Fibroblast of gingiva (primary cell): ENCODE results near the gene MED9.

ENCODE experiments used
- DNase-seq: peaks from one replicate; pipeline ENCODE4 v3.0.0-alpha.2; 2011; ENCODE audit warnings: low read depth

The MED9 gene

GRCh38 chr17:17505151-17505550 lies 28.4 kb downstream of the MED9 start:
- no peak for DNase-seq

- DNase-seq = no peak
Measured at GRCh38 chr17:17505610-17506171, 28.9 kb downstream of the MED9 start.

- DNase-seq = no peak
Measured at GRCh38 chr17:17506181-17506741, 29.5 kb downstream of the MED9 start.

GRCh38 chr17:17506893-17507464 lies 30.2 kb downstream of the MED9 start:
- DNase-seq = no peak

- DNase-seq = no peak
Measured at GRCh38 chr17:17507465-17508011, 30.7 kb downstream of the MED9 start.

GRCh38 chr17:17508019-17508535 lies 31.3 kb downstream of the MED9 start:
- DNase-seq = no peak

GRCh38 chr17:17508646-17509591 lies 32.1 kb downstream of the MED9 start:
- DNase-seq = no peak

GRCh38 chr17:17509601-17510425 lies 33.0 kb downstream of the MED9 start:
- no peak for DNase-seq

- no peak for DNase-seq
Measured at GRCh38 chr17:17510456-17511292, 33.9 kb downstream of the MED9 start.

- no peak for DNase-seq
Measured at GRCh38 chr17:17511293-17511741, 34.5 kb downstream of the MED9 start.

- peak; percentile 81 for DNase-seq
Measured at GRCh38 chr17:17511881-17512858, 35.4 kb downstream of the MED9 start.

- DNase-seq = no peak
Measured at GRCh38 chr17:17512866-17513265, 36.1 kb downstream of the MED9 start.

- no peak for DNase-seq
Measured at GRCh38 chr17:17513626-17514025, 36.8 kb downstream of the MED9 start.

- no peak for DNase-seq
Measured at GRCh38 chr17:17514361-17514992, 37.7 kb downstream of the MED9 start.

GRCh38 chr17:17514993-17515933 lies 38.5 kb downstream of the MED9 start:
- peak; percentile 87 for DNase-seq

- peak; percentile 79 for DNase-seq
Measured at GRCh38 chr17:17515934-17516930, 39.4 kb downstream of the MED9 start.
